Measurements from ENCODE around the gene KRT80.

- no peak for TF ChIP-seq POLR2A (IDR thresholded peaks at IDR 0.05; ENCODE audit: low read length)
- no peak for TF ChIP-seq GATA1 (IDR thresholded peaks at IDR 0.05; ENCODE audit: low read depth, low read length)
Measured at GRCh38 chr12:52188658-52189057, 3.2 kb downstream of the KRT80 start.

Data from erythroblast (primary cell).